ENCODE results near the gene SORL1. TPM values are rescaled to one million over a fixed set of nuclear protein-coding genes. Genes with fewer than 3 reads are reported as not detected.

Gene SORL1
- total RNA-seq, 2 experiments from 2014 or later, result 179 to 195 TPM

- POLR2A ChIA-PET, result no interaction called here
- Mint-ChIP-seq H3K27ac (peak overlapping the region; percentile 39), H3K9me3 (peaks cover 5% of the 10 kb centered on the region), H3K27me3 (no peaks in the 10 kb centered on the region), H3K4me3 (no peak overlapping the region), H3K4me1 (peaks cover 12% of the 10 kb centered on the region), H3K36me3 (peaks cover 37% of the 10 kb centered on the region)
- DNase-seq (no peak), ATAC-seq (ENCODE audit: low read depth) (no peak)
Measured at GRCh38 chr11:121583825-121584224, 131.7 kb downstream of the SORL1 start.

- Mint-ChIP-seq H3K4me1 (peaks cover 28% of the 10 kb centered on the region), H3K27me3 (no peaks in the 10 kb centered on the region), H3K4me3 (no peak overlapping the region), H3K27ac (no peak overlapping the region), H3K36me3 (peaks cover 22% of the 10 kb centered on the region), H3K9me3 (no peaks in the 10 kb centered on the region)
- ATAC-seq (ENCODE audit: low read depth) (no peak), DNase-seq (no peak)
- POLR2A ChIA-PET, result no interaction called here
Measured at GRCh38 chr11:121586750-121587149, 134.6 kb downstream of the SORL1 start.

GRCh38 chr11:121587182-121587581 is 135.1 kb downstream of the SORL1 start:
- Mint-ChIP-seq H3K4me1 (peaks cover 28% of the 10 kb centered on the region), H3K36me3 (peaks cover 25% of the 10 kb centered on the region), H3K4me3 (no peak overlapping the region), H3K27me3 (no peaks in the 10 kb centered on the region), H3K27ac (no peak overlapping the region), H3K9me3 (no peaks in the 10 kb centered on the region)
- ATAC-seq (ENCODE audit: low read depth), result no peak
- DNase-seq, result no peak
- POLR2A ChIA-PET, result no interaction called here

GRCh38 chr11:121588747-121589146 is 136.6 kb downstream of the SORL1 start:
- Mint-ChIP-seq H3K4me3 (no peak overlapping the region), H3K27me3 (no peaks in the 10 kb centered on the region), H3K27ac (no peak overlapping the region), H3K4me1 (peaks cover 21% of the 10 kb centered on the region), H3K9me3 (no peaks in the 10 kb centered on the region), H3K36me3 (peaks cover 28% of the 10 kb centered on the region)
- DNase-seq (no peak), ATAC-seq (ENCODE audit: low read depth) (no peak)
- POLR2A ChIA-PET, result no interaction called here

- no peaks in the 10 kb centered on the region for H3K9me3 Mint-ChIP-seq
- H3K27me3 Mint-ChIP-seq, result no peaks in the 10 kb centered on the region
- H3K4me1 Mint-ChIP-seq, result peaks cover 18% of the 10 kb centered on the region
- POLR2A ChIA-PET, result no interaction called here
- ATAC-seq (ENCODE audit: low read depth), result no peak
- H3K36me3 Mint-ChIP-seq, result peaks cover 25% of the 10 kb centered on the region
- no peak for DNase-seq
- no peak overlapping the region for H3K4me3 Mint-ChIP-seq
- peak overlapping the region; percentile 20 for H3K27ac Mint-ChIP-seq
Measured at GRCh38 chr11:121589946-121590537, 137.9 kb downstream of the SORL1 start.

- Mint-ChIP-seq H3K27ac (peak overlapping the region; percentile 16), H3K4me1 (peaks cover 18% of the 10 kb centered on the region), H3K9me3 (no peaks in the 10 kb centered on the region), H3K27me3 (no peaks in the 10 kb centered on the region), H3K36me3 (peaks cover 25% of the 10 kb centered on the region), H3K4me3 (no peak overlapping the region)
- ATAC-seq (ENCODE audit: low read depth), result no peak
- POLR2A ChIA-PET, result no interaction called here
- DNase-seq, result no peak
Measured at GRCh38 chr11:121590772-121591404, 138.8 kb downstream of the SORL1 start.

GRCh38 chr11:121591405-121592033 is 139.4 kb downstream of the SORL1 start:
- no peaks in the 10 kb centered on the region for H3K27me3 Mint-ChIP-seq
- peak; percentile 74 for ATAC-seq (ENCODE audit: low read depth)
- peaks cover 18% of the 10 kb centered on the region for H3K4me1 Mint-ChIP-seq
- H3K4me3 Mint-ChIP-seq, result no peak overlapping the region
- peak overlapping the region; percentile 16 for H3K27ac Mint-ChIP-seq
- peak; percentile 33 for DNase-seq
- POLR2A ChIA-PET, result no interaction called here
- peaks cover 24% of the 10 kb centered on the region for H3K36me3 Mint-ChIP-seq
- H3K9me3 Mint-ChIP-seq, result no peaks in the 10 kb centered on the region

GRCh38 chr11:121592708-121593107 is 140.6 kb downstream of the SORL1 start:
- ATAC-seq (ENCODE audit: low read depth) (no peak), DNase-seq (no peak)
- Mint-ChIP-seq H3K27ac (no peak overlapping the region), H3K36me3 (peaks cover 32% of the 10 kb centered on the region), H3K9me3 (no peaks in the 10 kb centered on the region), H3K27me3 (no peaks in the 10 kb centered on the region), H3K4me3 (no peak overlapping the region), H3K4me1 (peaks cover 19% of the 10 kb centered on the region)
- POLR2A ChIA-PET, result no interaction called here

- H3K27me3 Mint-ChIP-seq, result no peaks in the 10 kb centered on the region
- no peaks in the 10 kb centered on the region for H3K9me3 Mint-ChIP-seq
- peaks cover 47% of the 10 kb centered on the region for H3K36me3 Mint-ChIP-seq
- H3K4me3 Mint-ChIP-seq, result no peak overlapping the region
- peaks cover 5% of the 10 kb centered on the region for H3K4me1 Mint-ChIP-seq
- POLR2A ChIA-PET, result no interaction called here
- no peak overlapping the region for H3K27ac Mint-ChIP-seq
- ATAC-seq (ENCODE audit: low read depth) (no peak), DNase-seq (no peak)
Measured at GRCh38 chr11:121595717-121596161, 143.6 kb downstream of the SORL1 start.

- H3K27me3 Mint-ChIP-seq, result no peaks in the 10 kb centered on the region
- ATAC-seq (ENCODE audit: low read depth) (no peak), DNase-seq (no peak)
- POLR2A ChIA-PET, result no interaction called here
- no peak overlapping the region for H3K4me3 Mint-ChIP-seq
- H3K9me3 Mint-ChIP-seq, result no peaks in the 10 kb centered on the region
- H3K36me3 Mint-ChIP-seq, result peaks cover 44% of the 10 kb centered on the region
- peaks cover 3% of the 10 kb centered on the region for H3K4me1 Mint-ChIP-seq
- H3K27ac Mint-ChIP-seq, result no peak overlapping the region
Measured at GRCh38 chr11:121596195-121597155, 144.4 kb downstream of the SORL1 start.

- Mint-ChIP-seq H3K4me3 (no peak overlapping the region), H3K27me3 (no peaks in the 10 kb centered on the region), H3K9me3 (no peaks in the 10 kb centered on the region), H3K36me3 (peaks cover 46% of the 10 kb centered on the region), H3K4me1 (peaks cover 4% of the 10 kb centered on the region), H3K27ac (no peak overlapping the region)
- DNase-seq (no peak), ATAC-seq (ENCODE audit: low read depth) (no peak)
- POLR2A ChIA-PET, result no interaction called here
Measured at GRCh38 chr11:121603316-121603715, 151.2 kb downstream of the SORL1 start.

GRCh38 chr11:121604152-121604551 is 152.0 kb downstream of the SORL1 start:
- peaks cover 4% of the 10 kb centered on the region for H3K4me1 Mint-ChIP-seq
- no peak for ATAC-seq (ENCODE audit: low read depth)
- peaks cover 50% of the 10 kb centered on the region for H3K36me3 Mint-ChIP-seq
- no peak for DNase-seq
- H3K27ac Mint-ChIP-seq, result no peak overlapping the region
- H3K4me3 Mint-ChIP-seq, result no peak overlapping the region
- POLR2A ChIA-PET, result no interaction called here
- H3K9me3 Mint-ChIP-seq, result no peaks in the 10 kb centered on the region
- H3K27me3 Mint-ChIP-seq, result no peaks in the 10 kb centered on the region

- POLR2A ChIA-PET, result no interaction called here
- H3K4me3 Mint-ChIP-seq, result no peak overlapping the region
- peaks cover 4% of the 10 kb centered on the region for H3K4me1 Mint-ChIP-seq
- H3K27ac Mint-ChIP-seq, result no peak overlapping the region
- H3K9me3 Mint-ChIP-seq, result no peaks in the 10 kb centered on the region
- DNase-seq, result no peak
- ATAC-seq (ENCODE audit: low read depth), result no peak
- H3K36me3 Mint-ChIP-seq, result peaks cover 51% of the 10 kb centered on the region
- no peaks in the 10 kb centered on the region for H3K27me3 Mint-ChIP-seq
Measured at GRCh38 chr11:121606354-121606753, 154.2 kb downstream of the SORL1 start.
